ENCODE data around the gene EGFR. TPM values are rescaled to one million over a fixed set of nuclear protein-coding genes. Genes with fewer than 3 reads are reported as not detected.

EGFR gene
- total RNA-seq, 3 donors from 2014 or later = 63.6 to 96.3 (median 72.5) TPM

DNA sequence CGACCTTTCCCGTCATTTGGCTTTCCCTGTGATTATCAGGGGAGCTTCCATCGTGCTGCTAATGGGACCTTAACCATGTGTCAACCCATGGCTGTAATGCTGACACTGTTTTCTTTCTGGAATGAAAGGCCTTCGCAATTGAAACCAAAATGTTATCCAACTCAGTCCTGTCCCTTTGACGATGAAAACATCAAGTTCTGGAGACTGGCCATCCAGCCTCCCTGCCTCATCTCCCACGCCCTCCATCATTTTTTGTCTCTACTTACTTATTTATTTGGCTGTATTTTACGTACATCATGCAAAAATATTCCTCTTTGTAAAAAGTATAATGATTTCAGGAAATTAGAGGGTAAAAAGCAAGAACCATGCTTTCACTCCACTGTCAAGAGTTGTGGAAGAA lies 69.8 kb downstream of the EGFR start:
- ATAC-seq = no peak
- H3K4me3 ChIP-seq = no peak overlapping the region
- no peak for TF ChIP-seq CTCF (IDR thresholded peaks at IDR 0.05)
- no peak for DNase-seq
- no peaks in the 10 kb centered on the region for H3K9me3 ChIP-seq
- H3K4me1 ChIP-seq (ENCODE audit: low read depth) = no peaks in the 10 kb centered on the region
- intact Hi-C loops (cut with DNase I, micrococcal nuclease) = no loop called here
- H3K36me3 ChIP-seq (ENCODE audit: low read depth) = no peaks in the 10 kb centered on the region

- H3K4me3 ChIP-seq = no peak overlapping the region
Measured at GRCh38 chr7:55092186-55092974, 73.6 kb downstream of the EGFR start.

DNA sequence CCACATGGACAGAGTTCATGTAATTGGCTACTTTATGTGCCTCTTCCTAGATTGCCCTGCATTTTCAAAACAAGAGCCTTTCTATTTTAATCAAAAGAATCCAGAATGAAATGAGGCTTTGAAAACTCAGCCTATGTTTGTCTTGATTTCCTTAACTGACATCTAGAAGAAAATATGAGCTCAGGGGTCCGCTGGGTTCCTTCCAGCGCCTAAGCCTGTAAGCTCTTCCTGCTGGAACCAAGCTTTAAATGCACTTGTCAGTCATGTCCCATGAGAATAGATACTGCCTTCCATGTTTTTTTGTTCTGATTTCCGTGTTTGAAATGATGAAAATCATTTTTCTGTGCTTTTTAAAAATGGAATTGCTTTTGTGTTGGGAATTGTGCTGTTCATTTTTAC lies 74.2 kb downstream of the EGFR start:
- no peak for TF ChIP-seq CTCF (IDR thresholded peaks at IDR 0.05)
- Histone ChIP-seq H3K4me1 (ENCODE audit: low read depth) (peaks cover 15% of the 10 kb centered on the region), H3K4me3 (no peak overlapping the region), H3K36me3 (ENCODE audit: low read depth) (no peaks in the 10 kb centered on the region), H3K9me3 (no peaks in the 10 kb centered on the region)
- intact Hi-C loops (cut with DNase I, micrococcal nuclease) = no loop called here
- DNase-seq = no peak
- ATAC-seq = no peak

More at GRCh38 chr7:55092186-55092974, 73.6 kb downstream of the EGFR start:
- TF ChIP-seq CTCF (IDR thresholded peaks at IDR 0.05) = no peak
- Histone ChIP-seq H3K9me3 (no peaks in the 10 kb centered on the region), H3K36me3 (ENCODE audit: low read depth) (no peaks in the 10 kb centered on the region), H3K4me1 (ENCODE audit: low read depth) (peaks cover 15% of the 10 kb centered on the region)
- no peak for ATAC-seq
- intact Hi-C loops (cut with DNase I, micrococcal nuclease) = no loop called here
- no peak for DNase-seq

- H3K4me1 ChIP-seq (ENCODE audit: low read depth) = peaks cover 15% of the 10 kb centered on the region
- TF ChIP-seq CTCF (IDR thresholded peaks at IDR 0.05) = no peak
- no peak for ATAC-seq
Measured at GRCh38 chr7:55093674-55094073, 74.9 kb downstream of the EGFR start.

GRCh38 chr7:55094092-55094690 lies 75.4 kb downstream of the EGFR start:
- H3K9me3 ChIP-seq = no peaks in the 10 kb centered on the region
- no peak overlapping the region for H3K4me3 ChIP-seq
- intact Hi-C loops (cut with DNase I, micrococcal nuclease) = no loop called here
- H3K4me1 ChIP-seq (ENCODE audit: low read depth) = peaks cover 15% of the 10 kb centered on the region
- TF ChIP-seq CTCF (IDR thresholded peaks at IDR 0.05) = no peak
- H3K36me3 ChIP-seq (ENCODE audit: low read depth) = no peaks in the 10 kb centered on the region
- no peak for ATAC-seq
- no peak for DNase-seq

More at GRCh38 chr7:55093674-55094073, 74.9 kb downstream of the EGFR start:
- Histone ChIP-seq H3K36me3 (ENCODE audit: low read depth) (no peaks in the 10 kb centered on the region), H3K9me3 (no peaks in the 10 kb centered on the region), H3K4me3 (no peak overlapping the region)
- intact Hi-C loops (cut with DNase I, micrococcal nuclease) = no loop called here
- no peak for DNase-seq
